Measurements from ENCODE around the gene TMEM86B.

The TMEM86B gene

GRCh38 chr19:55270172-55270942 is 41.8 kb upstream of the TMEM86B start:
- DNase-seq (ENCODE audit: low read depth), result no peak
- no peak overlapping the region for H3K4me3 ChIP-seq (ENCODE audit: low read depth, low read length)
- TF ChIP-seq CTCF (IDR thresholded peaks at IDR 0.05; ENCODE audit: insufficient read depth, low read depth, low read length, missing control alignments), result no peak

GRCh38 chr19:55269299-55269698 is 40.7 kb upstream of the TMEM86B start:
- H3K4me3 ChIP-seq (ENCODE audit: low read depth, low read length), result no peak overlapping the region
- TF ChIP-seq CTCF (IDR thresholded peaks at IDR 0.05; ENCODE audit: insufficient read depth, low read depth, low read length, missing control alignments), result no peak
- DNase-seq (ENCODE audit: low read depth), result no peak

- no peak for DNase-seq (ENCODE audit: low read depth)
- TF ChIP-seq CTCF (IDR thresholded peaks at IDR 0.05; ENCODE audit: insufficient read depth, low read depth, low read length, missing control alignments), result no peak
- H3K4me3 ChIP-seq (ENCODE audit: low read depth, low read length), result no peak overlapping the region
Measured at GRCh38 chr19:55266840-55267239, 38.3 kb upstream of the TMEM86B start.

GRCh38 chr19:55266404-55266803 is 37.8 kb upstream of the TMEM86B start:
- no peak overlapping the region for H3K4me3 ChIP-seq (ENCODE audit: low read depth, low read length)
- DNase-seq (ENCODE audit: low read depth), result no peak
- TF ChIP-seq CTCF (IDR thresholded peaks at IDR 0.05; ENCODE audit: insufficient read depth, low read depth, low read length, missing control alignments), result no peak

GRCh38 chr19:55265723-55266386 is 37.3 kb upstream of the TMEM86B start:
- no peak for TF ChIP-seq CTCF (IDR thresholded peaks at IDR 0.05; ENCODE audit: insufficient read depth, low read depth, low read length, missing control alignments)
- no peak overlapping the region for H3K4me3 ChIP-seq (ENCODE audit: low read depth, low read length)
- DNase-seq (ENCODE audit: low read depth), result no peak

- no peak for TF ChIP-seq CTCF (IDR thresholded peaks at IDR 0.05; ENCODE audit: insufficient read depth, low read depth, low read length, missing control alignments)
- H3K4me3 ChIP-seq (ENCODE audit: low read depth, low read length), result no peak overlapping the region
- no peak for DNase-seq (ENCODE audit: low read depth)
Measured at GRCh38 chr19:55265173-55265572, 36.6 kb upstream of the TMEM86B start.

Data from GM12865 (cell line).